HG03060 (cell line): ENCODE results near the gene RPL29.

Source experiments
- ATAC-seq: cut with Tn5 transposase; IDR thresholded peaks from one replicate; pipeline ENCODE4 v1.9.1; 2021; ENCODE audit warnings: low read depth, moderate number of reproducible peaks; ENCODE audit not compliant: unreplicated experiment

RPL29 gene

GRCh38 chr3:51985063-51985462 lies 10.6 kb downstream of the RPL29 start:
- ATAC-seq = no peak

DNA sequence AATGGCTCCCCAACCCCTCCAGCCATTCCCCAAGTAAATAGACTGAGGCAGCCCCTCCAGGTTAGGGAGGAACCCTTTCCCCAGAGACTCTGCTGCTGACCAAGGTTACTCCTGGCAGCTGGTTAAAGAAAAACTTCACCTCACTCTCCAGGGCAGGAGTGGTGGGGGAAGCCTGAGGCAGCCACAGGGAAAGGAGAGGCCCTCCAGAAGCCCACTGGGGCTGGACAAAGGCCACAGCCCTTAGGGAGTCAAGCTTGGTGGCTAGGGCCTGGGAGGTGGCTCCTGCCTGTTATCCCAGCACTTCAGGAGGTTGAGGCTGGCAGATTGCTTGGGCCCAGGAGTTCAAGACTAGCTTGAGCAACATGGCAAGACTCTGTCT lies 11.4 kb downstream of the RPL29 start:
- ATAC-seq = no peak

DNA sequence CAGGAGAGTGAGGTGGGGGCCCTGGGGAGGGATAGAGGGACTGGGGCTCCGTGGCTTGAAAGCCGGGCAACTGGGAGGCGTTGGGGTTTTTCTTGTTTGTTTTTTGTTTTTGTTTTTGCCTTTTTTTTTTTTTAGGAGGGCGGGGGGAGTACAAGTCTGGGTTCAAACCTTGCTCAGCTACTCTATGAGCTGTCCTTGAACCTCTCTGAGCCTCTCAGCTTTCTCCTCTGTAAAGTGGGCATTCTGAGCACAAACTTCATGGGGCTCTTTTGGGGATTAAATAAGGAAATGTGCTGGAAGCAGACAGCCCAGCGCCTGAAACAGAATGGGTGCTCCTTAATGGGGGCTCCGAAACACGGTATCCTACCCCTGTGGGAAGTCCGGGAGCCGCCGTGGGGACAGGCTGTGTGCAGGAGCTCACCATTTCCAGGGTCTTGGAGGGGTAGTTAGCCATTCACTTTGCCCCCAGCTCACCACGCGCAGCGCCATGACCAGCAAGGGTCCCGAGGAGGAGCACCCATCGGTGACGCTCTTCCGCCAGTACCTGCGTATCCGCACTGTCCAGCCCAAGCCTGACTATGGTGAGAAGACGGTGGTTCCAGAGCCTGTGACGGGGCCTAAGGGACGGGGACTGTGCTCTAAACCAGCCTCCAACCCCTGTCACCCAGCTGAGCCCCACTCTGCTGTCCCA lies 12.0 kb downstream of the RPL29 start:
- no peak for ATAC-seq

DNA sequence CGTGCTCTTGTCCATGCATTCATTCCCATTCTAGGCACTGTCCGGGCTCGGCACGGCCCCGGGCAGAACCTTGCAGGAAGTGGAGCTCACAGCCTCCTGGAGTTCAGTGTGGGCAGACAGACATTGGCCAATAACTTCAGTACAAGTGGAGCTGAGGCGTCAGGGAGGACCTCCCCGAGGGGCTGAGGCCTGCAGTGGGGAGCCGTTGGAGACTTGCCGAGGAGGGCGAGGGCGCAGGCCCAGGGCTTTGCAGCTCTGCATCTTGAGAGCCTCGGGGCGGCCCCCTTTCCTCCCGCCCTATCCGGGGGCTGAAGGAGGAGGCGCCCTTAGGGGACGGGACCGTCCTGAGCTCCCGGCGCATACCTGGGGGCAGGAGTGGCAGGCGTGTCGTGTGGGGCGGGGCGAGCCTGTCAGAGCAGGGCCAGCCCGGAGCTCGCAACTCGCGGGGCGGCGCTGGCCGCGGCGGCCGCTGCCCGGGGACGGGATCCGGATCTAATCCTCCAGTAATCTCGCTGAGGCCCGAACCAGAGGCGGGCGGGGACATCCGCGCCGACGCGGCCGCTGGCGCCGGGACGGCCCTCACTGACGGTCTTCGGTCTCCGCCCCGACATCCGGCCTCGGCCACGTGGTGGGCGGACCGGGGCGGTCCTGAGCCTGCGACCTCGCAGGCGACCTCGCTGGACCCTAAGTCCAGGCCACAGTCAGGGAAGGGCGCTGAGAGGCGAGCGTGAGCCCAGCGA lies 12.7 kb downstream of the RPL29 start, which contains the start of gene ACY1:
ACY1 (plus strand) TSS at position 698 of the 740 bp plus-strand sequence. CDS start 530 bp downstream, outside the sequence.
- ATAC-seq = peak; percentile 44

DNA sequence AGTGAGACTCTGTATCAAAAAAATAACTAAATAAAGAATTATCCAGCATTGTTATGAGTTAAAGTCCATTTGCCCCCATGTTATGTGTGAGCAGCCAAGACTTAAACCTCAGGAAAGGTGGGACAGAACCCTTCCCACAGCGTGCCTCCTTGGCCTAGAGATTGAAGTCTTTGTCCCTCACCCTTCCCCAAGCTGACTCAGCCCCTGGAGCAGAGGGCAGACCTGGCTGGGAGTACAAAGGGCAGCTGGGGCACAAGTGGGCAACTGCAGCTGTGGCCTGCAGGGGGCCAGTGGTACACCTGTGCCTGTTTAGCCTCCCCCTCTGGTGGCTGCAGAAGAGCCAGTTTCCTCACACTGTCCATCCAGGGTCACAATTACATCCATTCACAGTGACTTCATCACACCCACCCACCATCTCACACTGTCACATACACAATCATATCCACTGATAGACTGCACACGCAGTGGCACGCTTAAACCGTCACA lies 13.3 kb downstream of the RPL29 start:
- ATAC-seq = peak; percentile 34

GRCh38 chr3:51980253-51980652 lies 15.4 kb downstream of the RPL29 start:
- ATAC-seq = no peak

DNA sequence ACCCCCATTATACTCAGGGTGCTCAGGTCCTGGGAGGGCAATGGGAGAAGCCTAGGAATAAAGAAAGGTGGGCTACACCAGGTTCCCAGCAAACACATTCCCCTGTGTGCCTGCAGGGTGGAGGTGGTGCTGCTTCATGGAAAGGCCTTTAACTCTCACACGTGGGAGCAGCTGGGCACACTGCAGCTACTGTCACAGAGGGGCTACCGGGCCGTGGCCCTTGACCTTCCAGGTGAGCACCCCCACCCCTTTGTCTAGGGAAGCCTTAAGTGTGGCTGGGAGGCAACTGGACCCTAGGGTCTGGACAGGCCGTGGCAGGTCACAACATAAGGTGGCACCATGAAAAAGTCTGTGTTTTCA lies 17.6 kb downstream of the RPL29 start:
- no peak for ATAC-seq

GRCh38 chr3:51977446-51978142 lies 18.1 kb downstream of the RPL29 start:
- ATAC-seq = no peak

- ATAC-seq = no peak
Measured at GRCh38 chr3:51975852-51976549, 19.7 kb downstream of the RPL29 start.

- no peak for ATAC-seq
Measured at GRCh38 chr3:51974963-51975851, 20.5 kb downstream of the RPL29 start, which contains the start of gene ABHD14A. Gene ABHD14A, plus strand, starts transcription at chr3:51975064. Its CDS starts 72 bp downstream, at chr3:51975136.

DNA sequence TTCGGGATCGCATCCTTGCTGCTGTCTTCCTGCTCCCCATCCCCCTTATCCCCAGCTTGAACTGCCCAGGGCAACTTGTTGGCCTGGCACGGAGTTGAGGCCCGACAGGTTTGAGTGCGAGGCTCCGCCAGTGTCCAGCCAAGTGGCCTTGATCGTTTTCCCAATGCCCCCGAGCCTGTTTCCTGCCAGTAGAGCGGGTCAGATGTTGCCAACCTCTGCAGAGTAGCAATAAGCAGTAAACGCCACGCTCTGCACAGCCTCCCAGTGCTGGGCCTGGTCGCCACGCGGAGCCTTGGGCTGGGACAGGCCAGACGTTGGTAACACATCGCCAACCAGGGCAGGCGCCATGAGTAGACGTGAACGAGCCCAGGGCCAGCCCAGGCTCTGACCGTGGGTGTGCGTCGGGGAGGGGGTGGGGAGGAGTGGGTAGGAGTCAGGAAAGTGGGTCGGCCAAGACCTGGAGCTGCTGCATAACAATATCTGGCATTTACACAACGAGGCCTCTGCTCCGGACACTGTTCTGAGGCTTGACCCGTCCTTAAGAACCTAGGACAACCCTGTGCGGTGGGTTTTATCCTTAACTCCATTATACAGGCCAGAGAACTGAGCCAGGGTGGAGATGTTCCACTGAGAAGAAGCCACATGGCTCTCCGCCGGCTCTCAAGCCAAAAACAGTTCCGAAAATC lies 21.3 kb downstream of the RPL29 start:
- no peak for ATAC-seq

DNA sequence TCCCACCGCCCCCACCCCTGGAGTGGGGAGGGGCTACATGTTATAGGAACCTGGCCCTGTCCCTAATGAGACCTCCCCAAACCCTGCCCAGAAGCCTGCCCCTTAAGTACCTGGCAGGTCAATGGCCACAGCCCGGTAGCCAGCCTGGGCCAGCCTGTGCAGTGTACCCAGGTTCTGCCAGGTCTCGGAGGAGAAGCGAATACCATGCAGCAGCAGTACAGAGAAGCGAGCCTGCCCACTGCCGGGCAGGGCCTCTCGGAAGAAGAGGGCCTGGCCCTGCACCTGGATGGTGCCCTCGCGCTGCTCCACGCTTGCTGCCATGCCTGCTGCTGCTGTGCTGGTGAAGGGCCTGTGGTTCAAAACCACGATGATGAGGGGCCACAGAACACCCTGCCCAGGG lies 24.3 kb downstream of the RPL29 start:
- no peak for ATAC-seq

GRCh38 chr3:51970606-51971300 lies 24.9 kb downstream of the RPL29 start:
- ATAC-seq = no peak

DNA sequence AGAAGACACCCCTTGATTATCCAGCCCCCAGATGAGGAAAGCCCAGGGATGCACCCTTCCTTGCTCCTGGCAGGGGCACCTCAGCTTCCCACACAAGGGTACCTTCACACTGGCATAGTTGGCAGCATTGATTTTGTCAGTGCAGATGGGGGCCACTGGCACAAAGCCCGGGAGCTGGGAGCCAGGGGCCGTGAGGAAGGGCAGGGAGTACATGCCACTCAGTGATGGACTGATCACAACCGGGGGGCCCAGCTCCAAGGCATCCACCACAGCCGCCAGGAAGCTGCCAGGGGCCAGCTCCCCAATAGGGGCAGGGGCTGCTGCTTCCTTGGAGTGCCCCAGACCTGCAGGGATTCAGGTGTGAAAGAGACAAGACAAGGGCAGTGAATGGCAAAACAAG lies 25.9 kb downstream of the RPL29 start:
- no peak for ATAC-seq

GRCh38 chr3:51968883-51969678 lies 26.6 kb downstream of the RPL29 start:
- no peak for ATAC-seq

GRCh38 chr3:51968170-51968775 lies 27.4 kb downstream of the RPL29 start:
- no peak for ATAC-seq
